Inflammatory macrophage (primary cell): ENCODE measurements around the gene DMXL2.
"Not testable (repeated sequence)": the region's sequence is repeated elsewhere in the genome, so short reads cannot be mapped to it uniquely, and the experiment has no call there.

Source experiments
- DNase-seq, 2 donors: peaks; one replicate each; pipeline ENCODE4 v3.0.0-alpha.2; 2020 to 2022

The DMXL2 gene

DNA sequence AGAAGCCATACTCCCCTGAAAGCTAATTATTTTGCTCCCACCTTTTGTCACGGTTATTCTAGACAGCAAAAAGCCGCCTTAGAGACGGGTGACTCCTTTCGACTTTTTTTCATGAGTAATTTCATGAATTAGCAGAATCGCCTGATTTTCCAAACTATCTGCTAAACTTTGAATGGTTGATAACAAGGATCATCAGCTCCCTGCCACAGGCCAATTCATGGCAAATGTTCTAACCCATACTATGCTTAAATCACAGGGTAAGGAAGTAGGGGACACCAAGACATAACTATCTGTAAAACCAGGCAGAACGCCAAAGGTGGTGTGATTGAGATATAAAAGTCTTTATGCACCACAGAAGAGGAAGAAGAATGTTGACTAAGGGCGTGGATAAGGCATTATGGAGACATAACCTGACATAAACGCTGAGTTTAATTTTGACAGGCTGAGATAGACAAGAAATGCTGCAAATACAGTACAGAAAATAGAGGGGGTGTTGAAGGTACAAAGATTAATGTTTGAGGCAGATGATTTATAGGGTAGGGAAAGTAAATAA, 891 bp upstream of the DMXL2 start:
- peak; percentile 71 to 90 for DNase-seq

DNA sequence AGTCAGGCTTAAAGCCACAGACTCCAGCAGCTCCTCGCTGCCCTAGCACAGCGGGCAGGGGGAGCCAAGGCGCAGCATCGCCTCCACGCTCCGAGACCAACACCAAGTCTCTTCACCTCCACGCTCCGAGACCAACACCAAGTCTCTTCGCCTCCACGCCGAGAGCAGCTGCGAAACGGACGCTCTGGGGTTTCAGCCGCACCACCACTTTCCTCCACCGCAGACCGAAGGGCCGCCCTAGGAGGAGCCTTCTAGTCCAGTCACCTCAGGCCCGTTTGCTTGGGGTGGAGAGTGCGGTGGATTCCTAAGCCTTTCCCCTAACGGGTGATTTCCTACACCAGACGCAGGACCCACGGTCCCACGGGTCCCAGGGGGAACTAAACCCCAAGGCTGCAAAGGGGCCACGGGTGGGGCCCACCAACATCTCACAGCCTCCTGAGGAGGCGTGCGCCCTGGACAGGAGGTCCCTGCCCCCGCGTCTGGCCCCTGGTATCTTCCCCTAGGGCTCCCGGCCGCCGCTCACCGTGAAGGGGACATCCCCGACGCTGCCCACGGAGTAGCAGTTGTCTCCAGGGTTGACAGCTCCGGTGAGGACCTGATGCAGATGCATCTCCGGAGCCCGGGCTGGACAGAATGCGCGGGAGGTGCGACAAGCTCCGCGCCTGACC, 501 bp downstream of the DMXL2 start:
- DNase-seq = peak; percentile 76 to 85

DNA sequence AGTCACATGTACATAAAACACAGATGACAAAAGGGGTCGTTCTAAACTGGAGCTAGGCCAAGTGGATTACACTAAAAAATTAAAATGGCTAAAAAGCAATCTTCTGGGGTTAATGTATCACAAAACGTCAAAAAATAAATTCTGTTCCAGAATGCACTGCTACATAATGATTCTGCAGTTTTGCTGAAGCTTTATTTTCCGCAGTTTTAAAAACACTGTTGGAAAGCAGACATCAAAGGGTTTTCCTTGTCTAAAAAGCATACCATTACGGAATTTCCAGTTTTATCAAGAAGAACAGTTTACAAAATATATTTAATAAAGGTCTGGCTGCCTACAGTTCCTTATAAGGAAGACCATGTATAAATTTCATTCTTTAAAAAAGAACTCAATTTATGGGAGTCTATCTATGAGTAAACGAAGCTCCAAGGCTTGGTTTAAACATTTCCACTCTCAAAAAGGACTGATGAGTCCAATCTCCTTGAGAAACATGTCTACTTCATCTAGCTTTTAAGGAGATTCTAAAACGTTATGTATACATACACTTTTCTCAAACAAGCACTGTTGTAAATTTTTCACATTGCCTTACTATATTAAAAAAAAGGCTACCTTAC, 1.3 kb downstream of the DMXL2 start:
- peak; percentile 26 to 38 for DNase-seq

DNA sequence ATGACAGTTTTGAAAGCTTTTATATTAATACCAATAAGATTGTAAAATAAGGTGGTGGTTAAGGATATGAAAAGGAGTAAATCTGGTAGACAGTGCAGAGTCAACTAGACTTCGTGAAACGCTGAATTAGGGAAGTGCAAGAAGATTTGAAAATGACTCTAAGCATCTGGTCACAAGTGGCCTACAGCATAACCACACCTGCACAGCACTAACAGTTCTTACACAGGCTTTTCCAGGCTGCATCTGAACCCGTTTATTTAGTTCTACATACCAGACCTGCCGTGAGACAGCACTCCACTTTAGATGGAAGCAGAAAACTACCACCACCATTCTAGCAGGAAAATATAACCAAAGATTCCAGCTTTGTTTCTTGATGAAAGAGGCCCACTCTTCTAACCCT, 1.9 kb downstream of the DMXL2 start:
- peak; percentile 56 to 72 for DNase-seq

DNA sequence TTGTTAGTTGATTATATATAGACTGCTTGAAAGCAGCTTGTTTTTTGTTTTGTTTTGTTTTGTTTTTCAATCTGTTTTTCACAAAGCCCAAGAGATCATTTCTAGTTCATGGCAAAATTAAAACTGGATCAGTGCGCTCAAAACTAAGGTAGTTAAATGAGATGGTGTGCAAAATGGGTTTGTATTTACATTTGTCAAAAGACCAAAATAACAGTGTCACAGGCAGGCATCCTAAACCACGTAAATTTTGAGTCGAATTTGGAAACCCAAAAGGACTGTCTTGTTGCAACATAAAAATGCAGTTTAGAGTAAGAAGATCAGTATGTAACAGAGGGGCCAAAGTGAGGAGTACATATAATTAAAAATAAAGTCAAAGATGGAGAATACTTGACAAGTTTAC, 2.4 kb downstream of the DMXL2 start:
- DNase-seq = peak; percentile 42 to 46

DNA sequence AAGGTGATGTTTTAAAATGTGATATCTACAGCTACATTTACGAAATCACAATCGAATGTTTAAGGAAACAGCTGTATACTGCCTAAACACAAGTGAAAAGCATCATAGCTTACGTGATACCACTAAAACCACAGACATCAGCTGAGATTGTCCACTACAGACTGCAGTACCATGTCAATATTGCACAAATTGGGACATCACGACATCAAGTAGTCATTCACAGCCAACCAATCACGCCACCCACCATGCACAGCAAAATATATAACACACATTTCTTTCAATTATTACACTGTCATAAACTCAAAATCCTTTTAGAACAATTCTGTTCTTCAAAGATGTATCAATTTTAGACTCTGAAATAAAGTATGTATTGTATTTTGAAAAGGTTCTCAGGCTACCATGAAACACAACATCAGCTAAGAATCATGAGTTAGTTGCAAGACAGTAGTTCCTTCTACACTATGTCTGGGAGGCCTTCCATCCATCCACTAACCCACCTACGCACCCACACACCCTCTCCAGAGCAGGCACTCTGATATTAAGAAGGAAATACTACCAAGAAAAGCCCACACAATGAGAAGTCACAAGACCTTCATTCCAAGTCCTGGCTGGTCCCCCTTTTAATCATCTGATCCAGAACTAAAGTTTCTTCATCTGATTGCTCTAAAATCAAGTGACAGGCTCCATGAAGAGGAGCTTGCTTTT, 3.1 kb downstream of the DMXL2 start:
- peak; percentile 97 for DNase-seq

DNA sequence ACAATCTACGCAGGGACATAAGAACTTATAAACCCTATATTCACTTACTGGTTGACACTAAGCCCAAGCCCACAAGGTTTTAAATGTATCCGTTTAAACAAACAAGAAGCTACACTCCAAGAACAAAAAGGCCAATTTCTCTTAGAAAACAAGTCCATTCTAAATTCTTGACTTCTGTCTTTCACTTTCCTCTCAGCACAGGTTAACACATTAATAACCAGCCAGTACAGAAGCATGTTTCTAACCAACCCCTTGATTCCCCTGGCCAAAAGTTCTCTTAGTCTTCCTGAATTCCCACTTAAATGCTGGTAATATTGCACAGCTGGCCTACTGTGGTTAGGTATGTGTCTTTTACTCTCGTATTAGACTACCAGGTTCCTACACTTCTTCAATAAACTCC, 4.7 kb downstream of the DMXL2 start:
- no peak for DNase-seq

DNA sequence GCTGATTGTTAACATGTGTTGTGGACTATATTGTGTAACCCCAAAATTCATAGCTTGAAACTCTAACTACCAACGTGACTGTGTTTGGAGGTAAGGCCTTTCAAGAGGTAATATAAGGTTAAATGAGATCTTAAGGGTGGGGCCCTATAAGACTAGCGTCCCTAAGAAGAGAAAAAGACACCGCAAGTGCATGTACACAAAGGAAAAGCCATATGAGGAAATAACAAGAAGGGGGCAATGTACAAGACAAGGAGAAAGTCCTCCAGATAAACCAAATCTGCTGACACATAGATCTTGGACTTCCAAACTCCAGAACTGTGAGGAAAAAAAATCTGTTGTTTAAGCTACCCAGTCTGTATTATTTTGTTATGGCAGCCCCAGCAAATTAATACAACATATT, 8.6 kb downstream of the DMXL2 start:
- no peak for DNase-seq

DNA sequence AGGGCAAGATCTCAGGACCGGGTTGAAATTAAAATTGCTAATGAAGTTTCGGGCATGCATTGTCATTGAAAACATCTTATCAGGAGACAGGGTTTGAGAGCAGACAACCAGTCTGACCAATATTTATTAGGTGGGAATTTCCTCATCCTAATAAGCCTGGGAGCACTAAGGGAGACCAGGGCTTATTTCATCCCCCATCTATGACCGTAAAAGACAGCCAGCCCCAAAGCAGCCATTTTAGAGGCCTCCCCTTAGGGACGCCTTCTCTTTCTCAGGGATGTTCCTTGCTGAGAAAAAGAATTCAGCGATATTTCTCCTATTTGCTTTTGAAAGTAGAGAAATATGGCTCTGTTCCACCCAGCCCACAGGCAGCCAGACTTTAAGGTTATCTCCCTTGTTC, 9.9 kb downstream of the DMXL2 start:
- DNase-seq = not testable (repeated sequence)

DNA sequence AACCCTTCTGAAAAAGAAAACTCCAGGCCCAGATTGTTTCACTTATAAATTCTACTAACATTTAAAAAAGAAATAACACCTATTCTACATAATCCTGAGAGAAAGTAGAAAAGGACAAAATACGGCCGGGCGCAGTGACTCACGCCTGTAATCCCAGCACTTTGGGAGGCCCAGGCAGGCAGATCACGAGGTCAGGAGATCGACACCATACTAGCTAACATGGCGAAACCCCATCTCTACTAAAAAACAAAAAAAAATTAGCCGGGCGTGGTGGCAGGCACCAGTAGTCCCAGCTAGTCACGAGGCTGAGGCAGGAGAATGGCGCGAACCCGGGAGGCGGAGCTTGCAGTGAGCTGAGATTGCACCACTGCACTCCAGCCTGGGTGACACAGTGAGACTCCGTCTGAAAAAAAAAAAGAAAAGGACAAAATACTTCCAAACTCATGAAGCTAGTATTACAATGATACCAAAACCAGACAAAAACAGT, 19.1 kb downstream of the DMXL2 start:
- peak; percentile 14 to 29 for DNase-seq

DNA sequence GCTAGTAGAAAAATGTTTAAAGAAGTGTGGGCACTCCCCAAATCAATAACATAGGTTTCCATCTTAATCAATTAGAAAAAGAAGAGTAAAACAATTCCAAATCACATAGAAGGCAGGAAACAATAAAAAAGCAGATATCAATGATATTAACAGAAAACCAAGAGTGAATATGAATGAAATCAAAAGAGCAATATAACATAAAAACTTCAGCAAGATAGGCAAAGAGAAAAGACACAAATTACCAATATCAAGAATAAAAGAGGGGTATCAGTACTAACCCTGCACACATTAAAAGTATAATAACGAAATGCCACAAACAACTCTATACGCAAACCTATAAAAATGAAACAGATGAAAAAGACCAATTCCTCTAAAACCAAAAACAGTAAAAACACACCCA, 19.6 kb downstream of the DMXL2 start:
- no peak for DNase-seq

DNA sequence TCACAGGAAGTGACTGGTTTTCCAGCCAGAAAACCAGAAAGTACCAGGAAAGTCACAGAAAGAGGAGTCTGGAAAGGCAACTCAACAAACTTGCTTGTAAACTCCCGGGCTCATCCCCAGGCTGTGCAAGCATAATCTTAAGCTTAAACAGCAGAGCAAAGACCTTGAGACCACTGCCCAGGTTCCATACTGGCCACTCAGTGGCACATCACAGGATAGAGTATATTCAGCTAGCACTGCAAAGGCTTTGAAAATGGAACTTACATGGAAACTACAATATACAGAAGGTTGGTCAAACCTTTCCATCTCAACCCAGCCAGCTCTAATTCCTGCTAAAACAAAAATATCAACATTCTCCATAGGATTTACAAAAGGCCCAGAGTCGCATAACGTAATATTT, 20.1 kb downstream of the DMXL2 start:
- DNase-seq = no peak

DNA sequence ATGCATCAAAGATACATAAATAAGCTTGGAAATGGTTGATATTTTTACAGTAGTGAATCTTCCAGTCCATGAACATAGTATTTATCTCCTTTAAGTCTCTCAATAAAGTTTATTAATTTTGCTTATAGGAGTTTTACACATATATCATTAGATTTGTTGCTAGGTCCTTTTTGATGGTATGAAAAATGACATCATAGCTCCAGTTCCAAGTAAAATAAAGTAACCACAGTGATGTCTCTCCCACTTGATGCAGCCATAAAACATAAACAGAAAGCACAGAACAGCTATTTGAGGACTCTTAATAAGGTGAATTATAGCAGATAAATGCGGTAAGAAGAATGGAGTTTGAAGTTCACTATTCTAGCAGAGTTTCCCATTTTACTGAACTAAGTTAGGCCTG, 20.8 kb downstream of the DMXL2 start:
- DNase-seq = no peak

DNA sequence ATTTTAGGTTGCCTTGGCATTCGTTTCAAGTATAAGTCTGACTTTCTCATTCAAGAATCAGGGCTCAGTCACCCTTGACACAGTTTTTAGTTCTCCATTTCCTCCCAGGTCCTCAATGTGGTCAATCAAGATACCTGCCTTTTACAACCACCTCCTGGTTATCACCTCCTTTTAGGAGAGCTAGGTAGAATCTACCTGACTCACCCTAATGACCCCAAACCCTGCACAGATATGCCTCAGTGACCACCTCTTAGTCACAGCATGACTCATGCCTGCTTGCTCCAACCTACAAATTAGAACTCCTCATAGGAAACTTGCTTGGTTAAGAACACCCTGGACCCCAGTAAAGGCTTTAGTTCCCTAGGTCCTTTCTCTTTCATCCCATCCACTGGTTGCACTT, 22.5 kb downstream of the DMXL2 start:
- DNase-seq = no peak

DNA sequence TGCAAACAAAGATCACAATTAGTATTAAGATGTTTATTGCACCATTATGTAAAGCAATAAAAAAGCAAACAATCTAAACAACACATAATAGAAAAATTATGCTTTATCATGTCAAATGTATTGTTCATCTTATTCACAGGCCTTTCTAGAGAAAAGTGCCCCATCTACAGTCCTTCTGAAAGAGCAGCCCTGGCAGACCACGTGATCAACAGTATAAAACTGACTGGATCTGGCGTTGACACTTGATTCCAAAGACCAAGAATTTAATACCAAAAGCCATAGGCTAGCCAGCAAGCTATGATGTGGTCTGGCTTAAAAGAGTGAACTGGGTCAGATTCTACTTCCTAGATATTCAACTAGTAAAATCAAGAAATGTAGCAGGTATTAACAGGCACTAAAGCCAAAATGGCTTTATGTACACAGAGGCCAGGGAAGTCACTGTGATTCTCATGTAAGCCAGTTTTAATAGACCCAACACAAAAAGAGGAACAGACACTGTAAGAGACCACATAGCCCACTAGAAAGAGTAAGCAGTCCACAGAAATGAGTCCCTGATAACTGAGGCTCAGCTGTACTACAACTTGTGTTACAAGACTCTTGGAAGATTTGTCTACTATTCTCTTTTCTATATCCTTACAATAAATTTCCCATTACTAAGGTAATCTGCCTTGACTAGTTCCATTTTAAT, 32.5 kb downstream of the DMXL2 start:
- DNase-seq = peak; percentile 51 to 53

DNA sequence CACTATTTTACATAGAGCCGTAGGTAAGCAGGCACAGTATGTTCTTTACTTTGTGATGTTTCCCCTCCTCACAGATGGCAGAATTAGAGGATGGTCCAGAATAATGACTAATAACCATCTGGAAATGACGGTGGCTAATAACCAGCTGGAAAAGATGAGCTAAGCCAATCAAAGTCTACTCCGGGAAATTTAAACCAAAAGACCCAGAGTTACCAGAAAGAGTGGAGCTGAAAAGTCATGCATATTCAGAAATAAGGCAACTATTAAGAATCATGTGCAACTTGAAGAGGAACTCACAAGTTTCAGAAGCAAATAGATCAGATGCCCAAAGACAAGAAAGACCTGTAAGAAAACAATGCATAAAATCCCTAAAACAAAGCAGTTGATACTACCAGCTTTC, 33.6 kb downstream of the DMXL2 start:
- peak; percentile 62 to 79 for DNase-seq

DNA sequence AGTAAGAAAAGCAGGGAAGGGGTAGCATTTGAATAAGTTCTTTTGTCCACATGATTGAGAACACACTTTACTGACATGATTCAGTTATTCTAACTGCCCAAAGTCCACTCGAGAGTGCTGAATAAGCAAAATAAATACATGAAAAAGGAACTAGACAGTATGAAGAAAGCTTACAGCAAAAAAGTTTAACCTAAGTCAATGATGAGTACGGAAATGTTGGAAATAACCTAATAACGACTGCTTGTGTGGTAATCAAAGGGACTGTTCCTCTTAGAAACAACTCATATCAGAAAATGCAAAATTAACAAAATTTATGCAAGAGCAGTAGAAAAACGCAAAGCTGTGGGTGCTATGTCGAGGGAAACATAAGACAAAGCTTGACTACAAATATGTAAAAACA, 36.6 kb downstream of the DMXL2 start:
- peak; percentile 84 to 99 for DNase-seq

DNA sequence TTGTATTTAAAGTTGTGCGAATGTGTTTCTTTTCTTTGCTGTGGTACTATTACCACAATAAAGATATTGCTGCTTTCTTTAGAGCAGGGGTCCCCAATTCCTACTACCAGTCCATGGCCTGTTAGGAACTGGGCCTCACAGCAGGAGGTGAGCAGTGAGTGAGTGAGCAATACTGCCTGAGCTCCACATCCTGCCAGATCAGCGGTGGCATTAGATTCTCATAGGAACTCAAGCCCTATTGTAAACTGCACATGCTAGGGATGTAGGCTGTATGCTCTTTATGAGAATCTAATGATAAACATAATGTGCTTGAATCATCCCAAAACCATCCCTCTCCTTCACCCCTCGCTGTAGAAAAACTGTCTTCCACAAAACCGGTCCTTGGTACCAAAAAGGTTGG, 41.6 kb downstream of the DMXL2 start:
- no peak for DNase-seq

DNA sequence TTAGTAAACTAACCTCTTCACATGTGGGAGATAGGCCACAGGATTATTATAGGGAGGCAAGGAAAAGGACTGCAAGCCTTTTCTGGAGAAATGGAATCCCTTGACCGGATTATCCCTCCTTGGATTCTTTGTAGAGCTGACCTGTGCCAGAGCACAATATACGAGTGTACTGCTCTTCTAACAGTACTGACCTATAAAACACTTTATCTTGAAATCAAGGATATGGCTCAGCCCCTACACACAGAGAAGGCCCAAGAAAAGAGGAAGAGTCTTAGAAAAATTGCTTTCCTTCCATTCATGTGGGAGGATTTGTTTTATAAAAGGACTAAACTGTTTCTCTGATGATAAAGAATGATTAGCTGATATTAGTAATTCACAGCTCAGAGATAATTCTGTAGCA, 42.2 kb downstream of the DMXL2 start:
- peak; percentile 34 to 61 for DNase-seq

DNA sequence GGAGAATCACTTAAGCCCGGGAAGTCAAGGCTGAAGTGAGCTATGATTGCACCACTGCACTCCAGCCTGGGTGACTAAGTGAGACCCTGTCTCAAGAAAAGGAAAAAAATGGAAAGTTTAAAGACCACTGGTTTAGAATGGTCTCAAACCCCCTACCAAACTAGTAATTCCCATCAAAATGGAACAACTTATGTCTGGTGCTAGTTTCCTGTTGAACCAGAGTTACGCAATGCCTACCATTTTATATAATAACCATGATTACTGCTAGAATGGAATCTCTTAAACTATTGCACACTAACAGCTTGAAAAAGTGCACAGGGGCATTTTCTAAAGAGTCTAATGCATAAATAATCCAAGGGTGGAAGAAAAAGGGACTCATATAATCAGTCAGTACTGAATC, 43.6 kb downstream of the DMXL2 start:
- peak in 1 of 2 donors; percentile 2 for DNase-seq

DNA sequence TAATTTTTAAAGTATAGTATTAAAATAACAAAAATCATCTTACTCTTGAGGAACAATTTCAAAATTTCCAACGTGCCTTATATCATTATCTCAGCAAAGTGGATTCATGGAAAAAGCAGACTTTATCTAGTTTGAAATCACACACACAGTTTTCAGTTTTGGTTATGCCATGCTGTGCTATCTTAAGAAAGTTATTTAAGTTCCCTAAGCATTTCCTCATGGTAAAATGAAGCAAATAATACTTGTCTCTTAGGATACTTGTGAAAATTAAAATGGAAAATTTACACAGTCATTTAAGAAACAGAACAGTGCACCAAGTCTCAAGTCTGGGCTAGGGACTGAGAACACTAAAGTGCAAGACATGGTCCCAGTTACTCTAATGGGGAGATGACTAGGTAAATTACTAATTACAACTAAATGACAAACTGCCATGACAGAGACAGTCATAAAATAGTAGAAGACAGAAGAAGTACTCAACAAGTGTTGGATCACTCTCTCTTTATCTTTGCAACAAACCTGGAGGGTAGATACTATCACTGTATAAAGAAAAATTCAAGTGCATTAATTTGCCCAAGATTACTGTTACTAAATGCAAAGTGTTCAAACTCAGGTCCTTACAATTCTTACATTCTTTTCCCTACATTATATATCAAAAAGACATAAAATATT, 44.8 kb downstream of the DMXL2 start:
- peak in 1 of 2 donors; percentile 61 for DNase-seq

DNA sequence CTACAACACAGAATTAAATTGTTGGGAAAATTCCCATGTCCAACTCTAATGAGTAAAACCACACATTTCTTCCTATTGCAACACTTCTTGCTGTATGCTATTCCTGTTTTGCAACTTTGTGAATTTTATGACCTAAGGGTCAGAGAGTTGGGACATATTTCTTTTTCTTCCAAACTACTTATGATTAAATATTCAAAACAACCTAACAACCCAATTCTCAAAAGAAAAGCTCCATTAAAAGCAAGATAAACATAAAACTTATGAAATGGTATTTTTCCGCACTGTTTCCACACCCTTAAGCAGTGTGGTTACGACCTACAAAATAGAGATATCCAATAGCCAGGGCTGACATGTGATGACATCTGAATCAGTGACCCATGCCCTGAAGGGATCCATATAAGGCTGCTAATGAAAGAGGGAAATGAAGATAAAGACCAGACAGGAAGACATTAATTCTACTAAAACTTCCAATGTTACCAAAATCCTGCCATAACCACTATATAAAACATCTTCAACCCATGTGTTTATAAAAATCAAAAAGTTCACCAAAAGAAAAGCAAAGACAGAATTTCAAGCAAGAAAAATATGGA, 45.6 kb downstream of the DMXL2 start:
- peak; percentile 79 to 91 for DNase-seq
